Left lobe of liver (tissue), 2 donors: ENCODE measurements around the gene ZNF507. TPM values are rescaled to one million over a fixed set of nuclear protein-coding genes. Genes with fewer than 3 reads are reported as not detected.

Experiments
- ATAC-seq: fragments of 200-7000 bp; cut with Tn5 transposase; one replicate; pipeline ENCODE4 v1.9.1; 2020; ENCODE audit warnings: mild to moderate bottlenecking, moderate library complexity
- DNase-seq: peaks from one replicate; pipeline ENCODE4 v3.0.0-alpha.2; 2020; ENCODE audit warnings: low spot score
- total RNA-seq: library from RNA; stranded (reverse); gene quantifications from one replicate; pipeline ENCODE4 v1.2.1, GENCODE V29; 2021
- donor health status: DM: no; HTN: no; CAD: no; lungs with moderate emphysema.
- donor health status: DM: no; HTN: yes; CAD: no.

The ZNF507 gene
- total RNA-seq: 7.6 TPM

DNA sequence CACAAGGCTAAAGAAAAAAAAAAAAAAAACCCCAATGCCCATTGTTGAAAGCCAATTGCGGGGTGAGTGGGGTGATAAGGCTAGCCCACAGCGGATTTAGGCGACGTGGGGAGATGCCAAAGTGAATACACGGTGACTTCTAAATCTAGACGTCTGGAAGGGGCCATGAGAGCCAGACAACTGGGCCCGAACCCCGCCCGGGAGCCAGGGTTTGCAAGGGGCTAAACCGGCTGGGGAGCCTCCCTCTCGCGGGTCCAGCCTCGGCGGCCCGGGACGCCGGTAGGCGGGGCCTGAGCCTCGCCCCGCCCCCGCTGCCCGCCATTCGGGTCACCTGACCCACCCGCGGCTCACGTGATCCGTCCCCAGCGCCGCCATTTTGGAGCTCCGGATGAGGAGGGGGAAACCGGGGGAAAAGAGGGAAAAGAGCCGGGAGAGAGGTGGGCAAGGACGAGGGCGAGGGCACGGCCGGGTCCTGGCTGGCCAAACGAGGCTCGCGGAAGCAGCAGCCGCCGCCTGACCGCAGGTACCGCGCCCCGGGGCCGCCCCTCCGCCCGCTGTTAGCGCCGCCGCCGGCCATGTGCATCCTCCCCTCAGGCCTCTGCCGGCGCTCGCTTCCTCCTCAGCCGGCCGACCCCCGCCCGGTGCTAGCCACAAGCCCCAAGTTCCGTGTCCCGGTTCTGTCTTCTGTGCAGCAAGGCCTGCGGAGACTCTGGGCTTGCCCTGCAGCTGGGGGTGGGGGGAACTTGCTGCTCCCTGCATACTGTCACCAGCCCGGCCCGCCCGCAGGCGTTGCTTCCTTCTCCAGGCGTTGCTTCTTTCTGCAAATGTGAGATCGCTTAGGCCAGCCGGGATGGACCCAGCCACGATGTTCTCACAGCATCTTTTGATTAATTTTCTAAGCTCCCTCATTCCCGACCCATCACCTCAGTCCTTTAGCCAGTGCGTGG is at the start of gene ZNF507:
Gene ZNF507 (plus strand): TSS at position 350 of the 947 bp plus-strand sequence. CDS start 7,221 bp downstream, outside the sequence.
- DNase-seq: peak; percentile 81
- ATAC-seq: peak; percentile 92

- no peak for DNase-seq
- ATAC-seq: no peak
Observed at GRCh38 chr19:32296694-32297093, 48.7 kb upstream of the ZNF507 start.

DNA sequence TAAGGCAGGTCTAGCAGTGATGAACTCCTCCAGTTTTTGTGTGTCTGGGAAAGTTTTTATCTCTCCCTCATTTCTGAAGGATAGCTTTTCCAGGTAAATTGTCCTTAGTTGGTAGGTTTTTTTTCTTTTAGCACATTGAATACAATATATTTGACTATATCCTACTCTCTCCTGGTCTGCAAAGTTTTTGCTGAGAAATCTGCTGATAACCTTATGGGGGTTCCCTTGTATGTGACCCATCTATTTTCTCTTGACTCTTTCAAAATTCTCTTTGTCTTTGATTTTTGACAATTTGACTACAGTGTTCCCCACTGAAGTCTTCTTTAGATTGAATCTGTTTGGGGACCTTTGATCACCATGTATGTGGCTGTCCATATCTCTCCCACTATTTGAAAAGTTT is 42.6 kb upstream of the ZNF507 start:
- ATAC-seq (no peak), DNase-seq (no peak)

DNA sequence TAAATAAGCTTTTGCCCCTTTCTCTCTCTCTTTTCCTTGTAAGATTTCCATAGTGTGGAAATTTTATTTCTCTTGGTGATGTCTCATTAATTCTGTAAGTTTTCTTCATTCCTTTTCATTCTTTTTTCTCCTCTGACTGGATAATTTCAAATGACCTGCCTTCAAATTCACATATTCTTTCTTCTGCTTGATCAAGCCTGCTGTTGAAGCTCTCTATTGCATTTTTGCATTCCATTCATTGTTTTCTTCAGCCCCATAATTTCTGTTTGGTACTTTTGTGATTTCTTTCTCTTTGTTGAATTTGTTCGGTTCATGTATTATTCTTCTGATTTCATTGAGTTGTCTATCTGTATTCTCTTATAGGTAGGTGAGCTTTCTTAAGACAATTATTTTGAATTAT is 42.2 kb upstream of the ZNF507 start:
- DNase-seq (no peak), ATAC-seq (no peak)

- DNase-seq (no peak), ATAC-seq (no peak)
Observed at GRCh38 chr19:32307591-32307990, 37.8 kb upstream of the ZNF507 start.

GRCh38 chr19:32308431-32309077 is 36.9 kb upstream of the ZNF507 start:
- no peak for ATAC-seq
- no peak for DNase-seq

GRCh38 chr19:32309711-32310390 is 35.6 kb upstream of the ZNF507 start:
- DNase-seq: no peak
- peak; percentile 31 for ATAC-seq

DNA sequence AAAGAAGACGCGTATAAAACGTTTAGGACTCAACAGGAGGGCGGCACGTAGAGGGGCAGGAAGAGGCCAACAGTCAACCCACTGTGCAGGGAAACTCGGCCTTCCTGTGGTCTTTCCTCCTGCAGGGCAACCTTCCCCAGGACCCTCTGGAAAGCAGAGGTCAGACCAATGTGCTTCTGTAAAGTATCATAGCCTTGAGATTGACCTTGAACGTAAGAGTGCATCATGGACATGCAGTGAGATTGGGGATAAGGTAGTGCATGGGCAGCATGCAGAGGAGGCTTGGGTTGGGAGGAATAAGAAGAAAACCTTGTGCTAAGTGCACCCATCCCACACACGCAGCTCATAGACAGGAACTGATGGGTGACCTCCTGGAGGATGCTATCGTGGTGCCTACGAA is 34.0 kb upstream of the ZNF507 start:
- no peak for DNase-seq
- no peak for ATAC-seq

- ATAC-seq (no peak), DNase-seq (no peak)
Observed at GRCh38 chr19:32313569-32314265, 31.7 kb upstream of the ZNF507 start.

DNA sequence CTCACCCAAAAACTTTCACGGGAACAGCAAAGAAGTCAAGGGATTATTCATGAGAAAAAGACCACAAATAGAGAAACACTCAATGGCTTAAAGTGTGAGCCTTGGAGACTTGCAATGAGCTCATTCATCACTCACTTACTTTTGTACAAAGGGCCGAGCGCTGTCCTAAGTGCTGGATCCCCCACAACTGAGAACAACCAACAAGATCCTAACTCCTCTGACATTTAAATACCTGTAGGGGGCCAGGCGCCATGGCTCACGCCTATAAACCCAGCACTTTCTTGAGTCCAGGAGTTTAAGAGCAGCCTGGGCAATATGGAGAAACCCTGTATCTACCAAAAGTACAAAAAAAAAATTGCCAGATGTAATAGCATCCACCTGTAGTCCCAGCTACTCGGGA is 29.4 kb upstream of the ZNF507 start:
- DNase-seq: no peak

DNA sequence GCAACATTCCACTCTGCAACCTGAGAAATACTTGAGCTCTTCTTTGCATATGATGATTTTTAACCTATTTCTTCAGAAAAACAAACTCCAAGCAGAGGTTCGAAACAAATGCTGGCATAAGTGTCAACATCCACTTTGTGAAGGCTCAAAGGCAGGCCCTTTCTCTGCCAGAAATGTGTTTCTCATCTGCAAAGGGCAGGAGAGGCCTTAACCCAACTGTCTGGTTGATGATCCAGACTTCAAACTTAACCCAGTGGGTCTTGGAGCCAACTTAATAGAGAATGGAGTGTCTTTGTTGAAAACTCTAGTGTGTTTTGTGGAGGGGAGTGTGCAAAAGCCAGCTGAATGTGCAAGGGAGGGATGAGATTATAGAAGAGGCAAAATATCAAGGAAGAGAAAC is 28.3 kb upstream of the ZNF507 start:
- no peak for DNase-seq
- ATAC-seq: no peak

More for the DNA sequence above, 29.4 kb upstream of the ZNF507 start:
- no peak for ATAC-seq

DNA sequence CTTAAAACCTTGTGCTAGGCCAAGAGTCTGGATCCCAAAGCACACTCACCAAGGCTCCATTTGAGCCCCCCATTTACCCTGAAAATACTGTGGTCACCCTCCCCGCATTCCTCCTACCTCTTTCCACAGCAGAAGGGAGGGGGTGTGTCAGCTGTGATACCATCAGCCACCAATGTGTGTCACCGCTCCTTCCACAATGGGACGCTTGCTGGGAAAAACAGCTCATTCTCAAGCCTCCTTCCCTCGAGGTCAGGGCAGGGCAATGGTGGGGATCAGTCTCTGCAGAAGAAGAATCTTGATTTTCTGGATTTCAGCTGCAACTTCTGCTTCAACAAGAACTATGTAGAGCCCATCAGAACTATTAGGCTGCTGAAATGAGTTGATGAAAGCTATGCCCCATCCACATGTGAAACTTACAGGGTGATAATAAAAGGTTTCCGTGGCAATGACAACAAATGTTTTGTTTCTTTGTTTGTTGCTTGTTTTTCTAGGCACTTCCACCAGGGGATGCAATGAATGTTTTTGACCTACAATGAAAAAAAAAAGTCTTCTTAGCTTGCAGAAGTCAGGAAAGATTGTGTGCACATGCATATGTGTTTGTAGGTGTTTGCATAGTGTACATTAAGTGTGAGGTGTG is 26.4 kb upstream of the ZNF507 start:
- ATAC-seq: peak; percentile 83
- DNase-seq: no peak

DNA sequence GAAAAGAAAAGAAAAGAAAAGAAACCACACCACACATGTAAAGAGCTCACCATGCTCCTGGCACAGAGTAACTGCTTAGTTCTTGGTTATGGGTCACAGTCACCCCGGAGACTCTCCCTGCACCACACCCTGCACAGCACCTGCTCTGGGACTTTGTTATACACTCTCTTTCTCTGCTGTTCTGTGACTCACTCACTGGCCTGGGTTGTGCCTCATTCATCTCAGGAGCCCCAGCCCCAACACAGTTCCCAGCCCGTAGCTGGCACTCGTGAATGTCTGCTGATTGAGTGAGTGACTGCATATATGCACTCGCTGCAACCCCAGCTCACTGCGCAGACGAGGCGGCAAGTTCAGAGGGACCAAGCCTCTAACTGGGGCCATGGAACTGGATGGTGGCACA is 22.9 kb upstream of the ZNF507 start:
- ATAC-seq (no peak), DNase-seq (no peak)

- DNase-seq (no peak), ATAC-seq (no peak)
Observed at GRCh38 chr19:32324631-32325285, 20.7 kb upstream of the ZNF507 start.

DNA sequence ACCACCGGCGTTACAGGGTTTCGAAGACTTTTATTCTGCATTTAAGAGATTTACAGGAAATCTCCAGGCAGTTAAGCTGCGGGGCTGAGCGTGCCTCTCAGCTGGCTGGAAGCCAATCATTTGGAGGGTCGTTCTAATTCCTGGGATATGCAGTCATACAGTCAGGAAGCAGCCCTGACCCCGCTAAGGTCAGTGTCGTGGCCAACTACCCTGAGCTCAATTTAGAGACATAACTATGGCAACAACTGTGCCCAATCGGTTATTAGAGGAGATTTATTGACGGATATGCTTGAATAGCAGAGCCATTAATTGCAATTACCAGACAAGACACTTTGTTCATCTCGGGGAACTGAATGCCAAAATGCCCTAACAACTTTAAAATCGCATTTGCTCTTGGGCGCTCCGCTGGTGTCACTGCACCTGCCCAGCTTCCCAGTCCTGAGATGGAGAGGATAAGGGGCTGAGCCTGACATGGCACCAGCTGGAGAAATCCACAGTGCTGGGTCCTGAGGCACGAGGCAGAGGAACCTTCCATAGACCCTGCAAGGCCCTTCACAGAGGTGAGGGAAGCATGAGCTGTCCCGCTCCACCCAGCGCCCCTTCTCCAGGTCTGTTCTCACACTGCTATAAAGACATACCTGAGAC is 15.1 kb upstream of the ZNF507 start:
- ATAC-seq: no peak
- DNase-seq: no peak

DNA sequence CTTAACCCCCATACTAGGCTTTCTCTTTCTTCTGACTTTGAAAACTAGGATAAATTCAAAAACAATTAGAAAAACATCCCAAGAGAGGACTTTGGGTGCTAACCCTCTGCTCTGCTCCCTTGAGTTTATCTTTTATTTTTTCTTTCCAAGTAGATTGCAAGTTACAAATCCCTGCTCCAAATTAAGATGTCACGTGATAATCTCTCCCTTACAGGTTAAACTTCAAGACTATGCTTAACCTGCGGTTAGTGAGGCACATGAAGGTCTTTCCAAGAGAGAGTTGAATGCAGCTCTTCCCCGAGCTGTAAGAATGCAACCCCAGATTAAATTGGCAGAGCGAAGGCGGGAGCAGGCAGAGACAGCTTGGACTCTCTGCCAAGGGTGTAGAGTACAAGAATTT is 12.2 kb upstream of the ZNF507 start:
- no peak for ATAC-seq
- DNase-seq: no peak

- ATAC-seq (peak; percentile 52), DNase-seq (no peak)
Observed at GRCh38 chr19:32336259-32337083, 8.9 kb upstream of the ZNF507 start.

DNA sequence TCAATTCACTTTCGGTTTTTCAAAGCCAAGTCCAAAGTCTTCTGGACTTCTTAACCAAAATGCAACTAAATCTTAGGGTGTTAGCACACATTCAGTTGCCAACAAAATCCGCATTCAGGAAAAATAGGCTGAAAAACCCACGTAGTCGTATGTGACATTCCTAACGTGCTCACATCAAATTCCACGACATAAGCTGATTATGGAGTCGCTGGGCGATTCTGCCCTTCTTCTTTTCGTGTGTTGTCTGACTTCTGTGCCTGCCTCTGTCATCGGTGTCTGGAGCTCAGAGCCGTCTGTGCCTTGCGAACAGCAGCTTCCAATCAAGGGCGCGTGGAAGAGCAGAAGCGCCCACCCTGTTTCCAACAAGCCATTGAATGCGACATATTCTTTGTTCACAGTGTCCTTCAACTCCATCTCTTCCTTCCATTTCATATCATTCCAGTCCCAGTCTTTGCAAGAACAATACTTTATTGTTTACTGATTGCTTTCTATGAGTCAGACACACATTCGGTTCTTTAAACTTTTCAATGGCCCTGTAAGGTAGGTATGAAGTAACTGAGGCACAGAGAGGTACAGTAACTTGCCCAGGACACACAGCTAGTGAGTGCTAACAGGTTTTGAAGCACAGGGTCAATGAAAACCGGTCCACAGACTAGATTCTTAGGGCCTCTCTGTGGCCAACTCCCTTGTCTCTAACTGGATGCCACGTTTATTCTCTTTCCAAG is 8.2 kb upstream of the ZNF507 start:
- DNase-seq (no peak), ATAC-seq (no peak)
